CD4-positive, alpha-beta T cell (primary cell): ENCODE measurements around the gene CAPS2. TPM values are rescaled to one million over a fixed set of nuclear protein-coding genes. Genes with fewer than 3 reads are reported as not detected.

Experiments
- ATAC-seq: fragments of 200-7000 bp; cut with Tn5 transposase; one replicate; pipeline ENCODE4 v1.10.0; 2022; ENCODE audit warnings: mild to moderate bottlenecking; ENCODE audit not compliant: poor library complexity
- CTCF ChIA-PET: fragments of 350-600 bp; sonication (Branson Sonifier 250); formaldehyde crosslinking; loops from one replicate; lab custom pipeline; 2021; ENCODE audit warnings: antibody characterized with exemption, inconsistent platforms; lab: Charles Lee
- POLR2A ChIA-PET: fragments of 350-600 bp; sonication (Branson Sonifier 250); formaldehyde crosslinking; loops from one replicate; lab custom pipeline; 2021; ENCODE audit warnings: antibody characterized with exemption, inconsistent platforms; lab: Charles Lee
- DNase-seq, 14 experiments: peaks; one replicate each; pipeline ENCODE4 v3.0.0-alpha.2; 2013 to 2020; ENCODE audit warnings: mixed read lengths in 2 of 14
- H3K27ac ChIP-seq, 2 donors: one replicate each; pipeline versions ENCODE4 v1.5.1 to v1.7.0; 2013; ENCODE audit warnings: low read length in 2 of 2, low read depth in 1 of 2, mild to moderate bottlenecking in 1 of 2
- H3K27me3 ChIP-seq, 2 experiments: 1 replicate in 1 of 2; 2 replicates in 1 of 2; pipeline versions ENCODE4 v1.6.1 to v1.7.0; 2013; ENCODE audit warnings: low read length in 2 of 2, control low read depth in 1 of 2, mild to moderate bottlenecking in 1 of 2, moderate library complexity in 1 of 2; ENCODE audit not compliant: insufficient read depth in 2 of 2, control insufficient read depth in 1 of 2
- H3K36me3 ChIP-seq: one replicate; pipeline ENCODE4 v1.6.1; 2013; ENCODE audit warnings: low read length, control low read depth; ENCODE audit not compliant: insufficient read depth
- H3K4me1 ChIP-seq: one replicate; pipeline ENCODE4 v1.6.1; 2013; ENCODE audit warnings: low read length, control low read depth; ENCODE audit not compliant: insufficient read depth
- H3K4me3 ChIP-seq: one replicate; pipeline ENCODE4 v1.5.1; 2013; ENCODE audit warnings: mild to moderate bottlenecking, low read length, moderate library complexity
- H3K9me3 ChIP-seq, 2 experiments: 1 replicate in 1 of 2; 2 replicates in 1 of 2; pipeline versions ENCODE4 v1.6.1 to v1.7.0; 2013; ENCODE audit warnings: low read length in 2 of 2, mild to moderate bottlenecking in 2 of 2, control low read depth in 1 of 2, moderate library complexity in 1 of 2; ENCODE audit not compliant: control insufficient read depth in 1 of 2, insufficient read depth in 1 of 2
- H3K27ac Mint-ChIP-seq: one replicate; pipeline ENCODE4 v1.8.0; 2020; ENCODE audit warnings: mixed read lengths
- H3K27me3 Mint-ChIP-seq: one replicate; pipeline ENCODE4 v1.8.0; 2021; ENCODE audit warnings: mixed read lengths
- H3K36me3 Mint-ChIP-seq: one replicate; pipeline ENCODE4 v1.8.0; 2021; ENCODE audit warnings: low read depth, mixed read lengths
- H3K4me1 Mint-ChIP-seq: one replicate; pipeline ENCODE4 v1.8.0; 2021; ENCODE audit warnings: low read depth, mixed read lengths
- H3K4me3 Mint-ChIP-seq: one replicate; pipeline ENCODE4 v1.8.0; 2020; ENCODE audit warnings: mild to moderate bottlenecking, mixed read lengths
- H3K9me3 Mint-ChIP-seq: one replicate; pipeline ENCODE4 v1.8.0; 2020; ENCODE audit warnings: mixed read lengths
- CTCF ChIP-seq: fragments of 200-600 bp; IDR thresholded peaks from one replicate; pipeline ENCODE4 v1.8.0; 2022; ENCODE audit warnings: antibody characterized with exemption, mild to moderate bottlenecking
- intact Hi-C, 2 experiments: fragments of 100-400 bp; cut with DNase I in 1 of 2; cut with micrococcal nuclease in 1 of 2; formaldehyde crosslinking; loops; one replicate each; pipeline versions ENCODE4 v1.15.1 to v1.9.0; 2023 to 2025; cut with DNase I, micrococcal nuclease
- total RNA-seq, 174 experiments: library from RNA in 2 of 174; stranded (reverse) in 2 of 174; gene quantifications; one replicate each; pipeline ENCODE4 v1.2.3 and lab custom pipeline; 2021 to 2026

The CAPS2 gene
- total RNA-seq, 2 experiments from 2014 or later = 1.3 to 1.9 TPM

- CTCF ChIA-PET = no interaction called here
- POLR2A ChIA-PET = no interaction called here
- H3K4me1 ChIP-seq = no peaks in the 10 kb centered on the region
Measured at GRCh38 chr12:75315518-75315917, 14.6 kb downstream of the CAPS2 start.

DNA sequence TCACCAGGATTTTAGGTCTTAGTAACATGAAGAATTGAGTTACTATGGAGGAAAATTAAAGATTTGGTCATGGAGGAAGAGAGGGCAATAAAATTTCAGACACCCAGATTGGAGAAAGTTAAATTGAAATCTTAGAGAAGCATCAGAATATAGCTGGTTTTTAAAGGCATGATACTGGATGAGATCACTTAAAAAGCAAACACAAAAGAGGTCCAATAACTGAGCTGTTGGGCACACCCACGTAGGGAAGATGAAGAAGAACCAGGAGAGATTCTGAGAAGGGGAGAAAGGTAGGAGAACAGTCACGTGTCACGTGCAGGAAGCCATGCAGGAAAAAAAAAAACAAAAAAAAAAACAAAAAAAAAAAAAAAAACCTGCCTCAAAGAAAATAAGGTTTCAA, 18.8 kb downstream of the CAPS2 start:
- Mint-ChIP-seq H3K9me3 (no peaks in the 10 kb centered on the region), H3K27me3 (no peaks in the 10 kb centered on the region), H3K4me1 (no peaks in the 10 kb centered on the region), H3K27ac (no peak overlapping the region), H3K4me3 (no peak overlapping the region), H3K36me3 (no peaks in the 10 kb centered on the region)
- no peaks in the 10 kb centered on the region for H3K9me3 ChIP-seq
- intact Hi-C loops = no loop called here
- no peaks in the 10 kb centered on the region for H3K27me3 ChIP-seq
- no peak overlapping the region for H3K27ac ChIP-seq
- H3K4me1 ChIP-seq = no peaks in the 10 kb centered on the region
- TF ChIP-seq CTCF = no peak
- no peak overlapping the region for H3K4me3 ChIP-seq
- DNase-seq = no peak
- H3K36me3 ChIP-seq = no peaks in the 10 kb centered on the region
- ChIA-PET CTCF (interaction anchor here (2.0 kb wide), 1 partner anchor 12 kb away, joined by 5 read pairs; no protein-coding TSS in a partner anchor), POLR2A (interaction anchor here (0.7 kb wide), 1 partner anchor 86 kb away, joined by 4 read pairs; no protein-coding TSS in a partner anchor)
- ATAC-seq = no peak

More at GRCh38 chr12:75315518-75315917, 14.6 kb downstream of the CAPS2 start:
- Histone ChIP-seq H3K4me3 (no peak overlapping the region), H3K36me3 (no peaks in the 10 kb centered on the region), H3K27ac (no peak overlapping the region), H3K9me3 (no peaks in the 10 kb centered on the region), H3K27me3 (peaks cover 0 to 4% of the 10 kb centered on the region in 2 experiments)
- Mint-ChIP-seq H3K27ac (no peak overlapping the region), H3K4me1 (no peaks in the 10 kb centered on the region), H3K36me3 (no peaks in the 10 kb centered on the region), H3K27me3 (no peaks in the 10 kb centered on the region), H3K9me3 (no peaks in the 10 kb centered on the region), H3K4me3 (no peak overlapping the region)
- ATAC-seq (no peak), DNase-seq (no peak)
- TF ChIP-seq CTCF = no peak
- intact Hi-C loops = no loop called here

GRCh38 chr12:75308279-75308678, 21.8 kb downstream of the CAPS2 start:
- ATAC-seq (no peak), DNase-seq (no peak)
- H3K36me3 ChIP-seq = no peaks in the 10 kb centered on the region
- no peaks in the 10 kb centered on the region for H3K4me1 ChIP-seq
- POLR2A ChIA-PET = no interaction called here
- CTCF ChIA-PET = no interaction called here
- H3K27me3 Mint-ChIP-seq = no peaks in the 10 kb centered on the region
- H3K9me3 ChIP-seq = peaks cover 0 to 8% of the 10 kb centered on the region in 2 experiments
- no peak overlapping the region for H3K27ac Mint-ChIP-seq
- intact Hi-C loops = no loop called here
- H3K9me3 Mint-ChIP-seq = no peaks in the 10 kb centered on the region
- H3K4me3 ChIP-seq = no peak overlapping the region
- H3K4me1 Mint-ChIP-seq = no peaks in the 10 kb centered on the region
- H3K4me3 Mint-ChIP-seq = no peak overlapping the region
- H3K36me3 Mint-ChIP-seq = no peaks in the 10 kb centered on the region
- no peak overlapping the region for H3K27ac ChIP-seq
- H3K27me3 ChIP-seq = no peaks in the 10 kb centered on the region
- no peak for TF ChIP-seq CTCF
